AG09319 (cell line): Measurements from ENCODE around the gene AADACL4.
"Not testable (repeated sequence)": the region's sequence is repeated elsewhere in the genome, so short reads cannot be mapped to it uniquely, and the experiment has no call there.

ENCODE experiments used
- DNase-seq: peaks from one replicate; pipeline ENCODE4 v3.0.0-alpha.2; 2010; ENCODE audit warnings: low read depth; ENCODE audit errors: extremely low read depth
- CTCF ChIP-seq: IDR thresholded peaks from 2 replicates; pipeline ENCODE4 v1.5.1; 2011; ENCODE audit warnings: low read depth, mild to moderate bottlenecking, inconsistent platforms, low read length, moderate library complexity

Gene AADACL4

GRCh38 chr1:12643079-12643478 lies 806 bp upstream of the AADACL4 start:
- DNase-seq, result no peak

GRCh38 chr1:12644237-12644636 lies 352 bp downstream of the AADACL4 start:
- no peak for DNase-seq
- no peak for TF ChIP-seq CTCF

More at GRCh38 chr1:12643079-12643478, 806 bp upstream of the AADACL4 start:
- no peak for TF ChIP-seq CTCF

- no peak for DNase-seq
- no peak for TF ChIP-seq CTCF
These were observed 944 bp downstream of the AADACL4 start for GRCh38 chr1:12644829-12645228.

GRCh38 chr1:12645401-12645800 lies 1.5 kb downstream of the AADACL4 start:
- DNase-seq, result not testable (repeated sequence)

- DNase-seq, result no peak
- no peak for TF ChIP-seq CTCF
These were observed 4.9 kb downstream of the AADACL4 start for GRCh38 chr1:12648741-12649140.

- TF ChIP-seq CTCF, result no peak
These were observed 6.1 kb downstream of the AADACL4 start for GRCh38 chr1:12649971-12650421.

GRCh38 chr1:12654004-12654567 lies 10.2 kb downstream of the AADACL4 start:
- no peak for TF ChIP-seq CTCF
- DNase-seq, result no peak

More at GRCh38 chr1:12649971-12650421, 6.1 kb downstream of the AADACL4 start:
- DNase-seq, result no peak

GRCh38 chr1:12654657-12655056 lies 10.8 kb downstream of the AADACL4 start:
- no peak for TF ChIP-seq CTCF
- no peak for DNase-seq
